Ammon's horn (tissue), 1 donor: Measurements from ENCODE around the gene IFNAR2.
A peak's percentile ranks its signal among the peaks of the same experiment; 100 is the strongest.
"Not testable (repeated sequence)": the region's sequence is repeated elsewhere in the genome, so short reads cannot be mapped to it uniquely, and the experiment has no call there.

ENCODE experiments used
- DNase-seq: peaks from one replicate; pipeline ENCODE4 v3.0.0-alpha.2; 2016; ENCODE audit warnings: low spot score

IFNAR2 gene

DNA sequence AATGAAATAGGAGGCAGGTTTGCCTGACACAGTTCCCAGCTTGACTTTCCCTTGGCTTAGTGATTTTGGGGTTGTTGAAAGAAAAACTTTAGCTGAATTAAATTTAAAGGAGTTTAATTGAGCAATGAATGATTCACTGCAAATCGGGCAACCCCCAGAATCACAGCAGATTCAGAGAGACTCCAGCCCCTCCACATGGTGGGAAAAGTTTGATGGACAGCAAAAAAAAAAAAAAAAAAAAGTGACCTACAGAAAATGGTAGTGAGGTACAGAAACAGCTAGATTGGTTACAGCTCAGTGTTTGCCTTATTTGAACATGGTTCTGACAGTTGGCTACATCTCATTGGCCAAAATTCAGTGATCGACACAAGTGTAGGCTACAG is 12.6 kb upstream of the IFNAR2 start:
- no peak for DNase-seq

DNA sequence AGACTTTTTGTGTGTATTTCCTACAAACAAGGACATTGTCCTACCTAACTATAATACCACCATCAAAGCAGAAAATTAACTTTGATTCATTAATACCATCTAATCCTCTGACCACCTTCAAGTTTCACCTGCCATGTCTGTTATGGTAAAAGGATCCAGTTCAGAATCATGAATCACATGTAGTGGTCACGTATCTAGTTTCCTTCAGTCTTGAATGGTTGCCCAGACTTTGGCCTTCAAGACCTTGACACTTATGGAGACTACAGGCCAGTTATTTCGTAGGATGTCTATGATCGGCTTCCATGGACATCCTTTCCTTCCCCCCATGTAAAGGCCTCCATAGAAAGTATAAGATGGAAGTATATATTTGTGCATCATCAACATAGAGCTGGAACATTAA is 10.4 kb upstream of the IFNAR2 start:
- no peak for DNase-seq

- DNase-seq: no peak
Measured at GRCh38 chr21:33219954-33220353, 9.8 kb upstream of the IFNAR2 start.

GRCh38 chr21:33225376-33225775 is 4.4 kb upstream of the IFNAR2 start:
- DNase-seq: not testable (repeated sequence)

GRCh38 chr21:33228455-33228854 is 1.3 kb upstream of the IFNAR2 start:
- DNase-seq: no peak

DNA sequence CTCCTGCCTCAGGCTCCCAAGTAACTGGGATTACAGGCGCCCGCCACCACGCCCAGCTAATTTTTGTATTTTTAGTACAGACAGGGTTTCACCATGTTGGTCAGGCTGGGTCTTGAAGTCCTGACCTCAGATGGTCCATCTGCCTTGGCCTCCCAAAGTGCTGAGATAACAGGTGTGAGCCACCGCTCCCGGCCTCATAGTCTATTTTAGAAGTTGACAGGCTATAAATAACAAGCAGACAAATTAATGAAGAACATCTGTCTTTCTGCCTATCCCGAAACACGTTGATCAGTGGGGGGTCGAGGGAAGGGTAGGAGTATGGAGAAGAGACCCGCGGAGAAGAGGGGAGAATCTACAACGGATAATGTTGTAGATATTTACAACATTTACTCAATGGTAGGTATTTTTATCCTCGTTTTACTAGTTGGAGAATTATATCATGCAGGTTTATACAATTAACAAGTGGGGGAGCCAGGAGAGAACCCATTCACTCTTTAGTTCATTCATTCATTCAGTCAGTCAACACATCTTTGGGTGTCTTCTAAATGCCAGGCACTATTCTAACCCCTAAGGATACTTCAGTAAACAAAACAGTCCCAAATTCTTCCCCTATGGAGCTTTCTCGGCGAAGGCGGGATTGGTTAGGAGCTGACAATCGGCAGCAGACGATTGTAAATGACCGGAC is 497 bp upstream of the IFNAR2 start:
- DNase-seq: no peak

GRCh38 chr21:33230545-33231324 is 997 bp downstream of the IFNAR2 start:
- DNase-seq: peak; percentile 57

- DNase-seq: no peak
Measured at GRCh38 chr21:33231526-33231925, 1.8 kb downstream of the IFNAR2 start.

- no peak for DNase-seq
Measured at GRCh38 chr21:33232291-33233034, 2.7 kb downstream of the IFNAR2 start.

DNA sequence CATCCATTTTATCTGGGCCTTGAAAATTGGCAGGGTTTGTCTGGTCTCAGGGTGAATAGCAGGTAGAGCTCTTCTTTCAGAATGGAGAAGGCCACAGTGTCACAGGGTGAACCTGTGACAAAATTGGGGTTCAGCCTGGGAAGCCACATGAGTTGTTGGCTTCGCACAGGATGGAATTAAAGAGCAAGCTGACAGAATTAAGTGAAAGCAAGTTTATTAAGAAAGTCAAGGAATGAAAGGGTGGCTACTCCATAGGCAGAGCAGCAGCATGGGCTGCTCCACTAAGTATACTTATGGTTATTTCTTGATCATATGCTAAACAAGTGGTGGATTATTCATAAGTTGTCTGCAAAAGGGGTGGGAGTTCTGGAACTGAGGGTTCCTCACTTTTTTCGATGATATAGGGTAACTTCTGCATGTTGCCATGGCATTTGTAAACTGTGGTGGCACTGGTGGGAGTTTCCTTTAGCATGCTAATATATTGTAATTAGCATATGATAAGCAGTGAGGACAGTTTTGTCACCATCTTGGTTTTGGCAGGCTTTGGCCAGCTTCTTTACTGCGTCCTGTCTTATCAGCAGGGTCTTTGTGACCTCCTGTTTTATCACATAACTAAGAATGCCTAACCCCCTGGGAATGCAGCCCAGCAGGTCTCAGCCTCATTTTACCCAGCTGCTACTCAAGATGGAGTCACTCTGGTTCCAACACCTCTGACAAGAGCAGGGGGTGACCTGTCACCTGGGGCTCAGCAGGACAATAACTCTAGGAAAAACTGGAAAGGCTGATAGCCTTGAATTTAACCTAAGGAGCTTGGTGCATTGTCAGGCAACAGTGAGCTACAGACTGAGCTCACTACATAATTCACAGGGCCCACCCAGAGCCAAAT is 5.1 kb downstream of the IFNAR2 start:
- no peak for DNase-seq

DNA sequence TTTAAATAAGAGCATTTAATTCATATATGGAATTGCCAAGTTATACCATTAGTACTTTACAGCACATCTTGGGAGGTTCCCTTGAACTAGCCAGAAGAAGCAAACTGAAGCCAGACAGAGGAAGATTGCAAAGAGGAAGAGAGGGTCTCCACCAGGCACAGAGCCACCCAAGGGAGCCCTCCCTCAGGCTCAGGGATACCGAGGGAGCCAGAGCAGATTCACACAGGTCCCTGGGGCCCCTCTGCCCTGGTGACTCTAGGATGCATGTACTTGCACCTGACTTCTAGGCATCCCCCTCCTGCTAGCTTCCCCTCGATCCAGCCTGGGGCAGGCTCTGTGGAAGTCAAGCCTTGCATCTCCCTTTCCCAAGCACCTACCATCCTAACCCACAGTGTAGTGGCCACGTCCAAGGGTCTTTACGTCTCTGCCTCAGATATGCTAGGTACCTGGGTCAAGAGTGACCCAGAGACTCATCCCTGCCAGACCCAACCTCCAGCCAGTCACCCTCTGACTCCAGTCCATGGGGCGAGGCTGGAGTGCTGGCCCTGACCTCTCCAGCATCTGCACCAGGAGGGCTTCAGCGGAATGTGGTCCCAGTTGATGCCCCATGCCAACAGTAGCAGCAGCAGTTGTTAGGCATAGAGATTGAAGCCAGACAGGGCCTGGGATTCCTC is 6.4 kb downstream of the IFNAR2 start:
- no peak for DNase-seq

GRCh38 chr21:33236766-33237165 is 7.0 kb downstream of the IFNAR2 start:
- DNase-seq: no peak

DNA sequence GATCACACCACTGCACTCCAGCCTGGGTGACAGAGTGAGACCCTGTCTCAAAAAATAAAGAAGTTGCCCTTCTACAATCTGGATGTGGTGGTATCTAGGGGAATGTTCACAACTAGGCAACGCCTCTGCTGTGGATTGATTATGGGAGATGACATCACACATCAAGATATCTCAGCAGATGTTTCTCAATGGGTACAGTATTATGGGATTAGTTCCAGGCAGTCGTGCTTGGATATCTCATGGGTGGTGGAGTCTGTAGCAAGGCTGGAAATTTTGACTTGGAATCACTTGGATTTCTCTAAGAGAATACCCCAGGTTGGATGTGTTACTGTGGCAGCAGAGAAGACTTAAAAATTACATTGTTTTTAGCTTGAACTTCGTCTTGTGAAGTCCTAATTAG is 7.7 kb downstream of the IFNAR2 start:
- no peak for DNase-seq

DNA sequence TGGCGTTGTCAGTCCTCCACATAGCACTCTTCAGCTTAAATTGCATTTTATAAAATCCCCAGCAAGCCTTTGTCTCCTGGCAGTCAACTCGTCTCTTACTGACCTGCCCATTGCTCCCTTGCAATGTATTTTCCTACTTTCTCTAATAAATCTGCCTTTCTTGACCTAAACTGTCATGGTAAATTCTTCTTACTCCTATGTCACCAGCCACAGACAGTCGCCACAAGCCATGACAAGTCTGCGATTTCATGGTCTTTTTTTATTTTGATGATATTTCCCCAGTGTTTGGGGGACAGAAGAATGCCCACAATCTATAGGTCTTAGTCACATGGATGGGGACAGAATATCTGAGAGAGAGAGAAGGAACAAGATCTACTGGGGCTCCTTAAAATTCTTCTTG is 8.4 kb downstream of the IFNAR2 start:
- no peak for DNase-seq

DNA sequence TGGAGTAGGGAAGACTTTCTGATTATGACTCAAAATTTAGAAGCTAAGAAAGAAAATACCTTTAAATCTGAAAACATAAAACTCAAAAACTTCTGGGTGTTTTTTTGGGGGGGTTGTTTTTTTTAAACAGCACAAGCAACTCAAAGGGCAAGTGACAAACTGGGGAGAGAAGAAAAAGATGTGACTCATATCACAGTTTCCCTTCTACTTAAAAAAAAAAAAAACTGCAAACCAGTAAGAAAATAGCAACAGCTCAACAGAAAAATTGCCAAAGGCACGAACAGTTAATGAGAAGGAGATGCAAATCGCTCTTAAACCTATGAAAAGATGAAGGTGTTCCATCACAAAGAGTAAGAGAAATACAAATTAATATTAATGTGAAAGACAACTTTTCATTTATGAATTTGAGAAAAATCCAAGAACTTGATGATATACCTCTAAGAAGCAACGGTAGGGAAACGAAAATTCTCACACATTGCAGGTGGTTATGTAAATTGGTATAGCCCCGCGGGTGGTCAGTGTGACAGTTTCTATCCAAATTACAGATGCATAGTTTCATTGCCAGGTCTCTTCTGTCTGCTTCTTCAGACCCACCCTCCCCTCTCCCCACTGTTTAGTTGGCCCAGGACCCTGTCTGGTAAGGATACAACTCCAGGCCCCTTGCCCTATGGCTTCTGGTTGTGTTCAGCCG is 9.0 kb downstream of the IFNAR2 start:
- no peak for DNase-seq

GRCh38 chr21:33239559-33240127 is 9.9 kb downstream of the IFNAR2 start:
- DNase-seq: not testable (repeated sequence)

- no peak for DNase-seq
Measured at GRCh38 chr21:33240404-33240803, 10.7 kb downstream of the IFNAR2 start.

DNA sequence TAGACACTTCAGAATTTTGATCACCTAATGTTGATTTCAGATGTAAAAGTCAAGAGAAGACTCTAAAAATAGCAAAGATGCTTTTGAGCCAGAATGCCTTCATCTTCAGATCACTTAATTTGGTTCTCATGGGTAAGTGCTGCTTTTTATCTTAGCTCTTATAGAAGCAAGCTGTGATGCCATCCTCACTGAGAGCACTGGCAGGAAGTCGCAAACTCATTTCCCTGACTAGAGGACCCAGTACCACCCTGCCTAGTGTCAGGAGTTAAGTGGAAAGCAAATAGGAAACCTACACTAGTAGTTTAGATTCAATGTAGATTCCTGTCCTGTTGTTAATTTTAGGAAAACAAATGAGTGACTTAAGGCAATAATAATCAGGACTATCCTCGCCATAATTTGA is 12.1 kb downstream of the IFNAR2 start:
- no peak for DNase-seq

GRCh38 chr21:33242846-33243245 is 13.1 kb downstream of the IFNAR2 start:
- DNase-seq: not testable (repeated sequence)

DNA sequence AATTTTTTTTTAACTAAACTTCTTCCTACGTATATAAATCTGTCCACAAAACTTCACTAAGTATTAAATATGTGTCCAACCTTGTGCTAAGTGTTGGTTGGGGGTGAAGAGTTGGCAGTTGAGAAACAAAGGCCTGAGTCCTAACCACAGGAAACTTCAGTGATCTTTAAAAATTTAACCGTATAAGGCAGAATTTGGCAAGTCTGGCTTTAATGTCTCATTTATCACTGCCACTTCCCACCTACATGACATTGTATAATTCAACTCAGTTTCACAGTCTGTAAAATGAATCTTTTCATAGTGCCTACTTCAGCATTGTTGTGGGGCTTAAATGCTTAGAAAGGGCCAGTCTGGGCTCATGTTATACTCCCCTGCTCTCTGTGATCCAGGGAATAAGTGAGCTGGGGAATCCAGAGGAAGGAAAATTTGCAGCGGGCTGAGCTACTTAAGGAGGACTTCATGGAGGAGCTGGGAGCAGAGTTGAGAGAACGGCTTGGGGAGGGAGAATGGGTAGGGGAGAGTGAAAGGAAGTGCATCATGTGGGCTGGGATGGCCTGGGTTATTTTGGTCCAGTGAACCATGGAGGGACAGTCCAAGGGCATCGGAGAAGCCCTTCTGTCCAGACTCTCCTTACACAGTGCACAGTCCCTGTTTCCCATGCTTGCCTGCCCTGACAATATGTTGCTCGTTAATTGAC is 14.5 kb downstream of the IFNAR2 start:
- DNase-seq: no peak
